Stimulated activated CD8-positive, alpha-beta memory T cell treated with anti-CD3 and anti-CD28 coated beads, Interleukin-4, amount 100 ng/mL, for 1 hour (primary cell): Measurements from ENCODE around the gene SLC25A22.

Source experiments
- DNase-seq, 2 donors: peaks; one replicate each; pipeline ENCODE4 v3.0.0-alpha.2; 2020; ENCODE audit warnings: low read depth in 2 of 2, low spot score in 1 of 2

SLC25A22 gene

DNA sequence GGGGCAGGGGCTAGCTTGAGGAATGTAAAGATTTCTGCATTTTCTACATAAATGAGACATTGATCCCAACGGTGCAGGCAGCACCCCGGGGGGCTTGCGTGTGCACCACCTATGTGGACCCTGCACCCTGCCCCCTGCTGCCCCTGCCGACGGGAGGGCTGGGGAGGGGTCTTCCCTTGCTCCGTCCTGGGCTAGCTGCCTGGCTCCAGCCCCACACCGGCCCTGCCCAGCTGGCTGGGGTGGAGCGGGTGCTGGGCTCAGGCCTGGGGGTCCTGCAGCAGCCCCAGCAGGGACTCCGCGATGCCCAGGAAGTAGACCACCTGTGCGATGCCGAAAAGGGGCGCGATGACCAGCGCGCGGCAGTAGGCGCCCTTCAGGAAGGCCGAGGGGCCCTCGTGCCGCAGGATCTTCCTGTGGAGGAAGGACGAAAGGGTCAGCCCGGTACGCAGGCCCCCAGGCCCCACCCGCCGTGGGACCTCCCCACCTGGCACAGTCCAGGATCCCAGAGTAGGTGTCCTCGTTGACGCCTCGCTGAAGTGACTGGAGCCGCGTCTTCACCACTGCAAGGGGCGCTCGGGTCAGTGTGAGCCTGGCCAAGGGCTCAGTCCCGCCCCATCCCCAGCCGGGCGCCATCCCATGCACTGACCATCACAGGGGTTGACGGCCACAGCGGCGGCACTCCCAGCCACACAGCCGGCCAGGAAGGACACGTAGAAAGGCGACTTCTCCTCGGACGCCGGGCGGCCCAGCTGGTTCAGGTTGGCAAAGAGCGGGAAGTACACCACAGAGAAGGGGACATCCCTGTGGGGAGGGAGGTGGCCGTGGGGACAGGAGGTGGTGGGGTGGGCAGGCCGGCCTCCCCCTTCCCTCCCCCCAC is 6.2 kb downstream of the SLC25A22 start:
- no peak for DNase-seq

DNA sequence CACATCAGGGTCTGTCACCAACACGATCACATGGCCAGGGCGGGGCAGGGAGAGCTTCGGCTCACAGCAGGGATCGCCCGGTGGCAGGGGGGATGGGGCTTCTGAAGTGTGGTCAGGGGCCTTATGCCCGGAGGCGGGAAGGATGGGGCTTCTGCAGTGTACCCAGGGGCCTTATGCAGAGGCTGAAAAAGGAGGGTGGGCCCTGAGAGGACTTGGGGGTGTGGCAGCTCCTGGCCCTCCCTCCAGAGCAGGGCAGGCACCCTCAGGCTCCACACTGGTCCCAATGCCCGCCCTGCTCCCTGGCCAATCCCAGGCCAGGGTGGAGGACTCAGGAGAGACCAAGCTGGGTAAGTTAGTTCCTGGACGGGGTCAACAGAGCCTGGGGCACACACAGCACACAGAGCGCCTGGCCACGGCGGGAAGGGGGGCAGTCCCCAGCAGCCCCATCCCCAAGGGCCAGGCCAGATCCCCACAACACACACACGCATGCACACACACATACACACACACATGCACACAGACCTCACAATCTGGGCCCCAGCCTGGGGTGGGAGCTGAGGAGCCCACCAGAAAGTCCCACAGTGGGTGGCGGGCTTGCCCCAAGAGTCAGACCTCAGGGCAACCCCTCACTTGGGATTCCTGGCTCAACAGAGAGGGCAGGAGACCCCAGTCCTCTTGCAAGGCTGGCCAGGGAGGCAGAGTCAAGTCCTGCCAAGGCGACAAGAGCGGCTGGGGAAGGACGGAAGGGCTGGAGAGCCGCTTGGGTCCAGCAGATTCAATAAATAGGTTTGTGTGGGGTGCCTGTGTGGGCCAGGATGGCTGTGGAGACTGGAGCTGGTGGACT is 7.1 kb downstream of the SLC25A22 start:
- no peak for DNase-seq

DNA sequence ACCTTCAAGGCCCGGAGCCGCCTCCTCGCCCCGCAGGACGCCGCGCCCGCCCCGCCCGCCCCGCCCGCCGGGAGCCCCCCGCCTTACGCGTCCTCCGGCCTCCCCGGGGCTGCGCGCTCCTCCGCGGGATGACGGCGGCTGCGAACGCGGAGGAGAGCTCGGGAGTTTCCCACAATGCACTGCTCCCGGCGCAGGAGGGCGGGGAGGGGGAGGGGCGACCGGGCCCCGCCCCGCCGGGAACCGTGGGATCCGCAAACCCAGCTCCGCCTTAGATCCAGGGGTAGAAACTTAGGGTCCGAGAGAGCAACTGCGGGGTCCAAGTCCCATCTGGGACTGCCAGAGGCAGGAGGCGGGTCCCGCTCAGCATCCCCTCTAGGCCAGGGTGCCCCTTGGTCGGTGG is 8.1 kb downstream of the SLC25A22 start, which contains the start of gene CEND1:
CEND1 (minus strand) TSS at position 148 of the 400 bp plus-strand sequence. CDS start 1,514 bp downstream, outside the sequence.
- no peak for DNase-seq

DNA sequence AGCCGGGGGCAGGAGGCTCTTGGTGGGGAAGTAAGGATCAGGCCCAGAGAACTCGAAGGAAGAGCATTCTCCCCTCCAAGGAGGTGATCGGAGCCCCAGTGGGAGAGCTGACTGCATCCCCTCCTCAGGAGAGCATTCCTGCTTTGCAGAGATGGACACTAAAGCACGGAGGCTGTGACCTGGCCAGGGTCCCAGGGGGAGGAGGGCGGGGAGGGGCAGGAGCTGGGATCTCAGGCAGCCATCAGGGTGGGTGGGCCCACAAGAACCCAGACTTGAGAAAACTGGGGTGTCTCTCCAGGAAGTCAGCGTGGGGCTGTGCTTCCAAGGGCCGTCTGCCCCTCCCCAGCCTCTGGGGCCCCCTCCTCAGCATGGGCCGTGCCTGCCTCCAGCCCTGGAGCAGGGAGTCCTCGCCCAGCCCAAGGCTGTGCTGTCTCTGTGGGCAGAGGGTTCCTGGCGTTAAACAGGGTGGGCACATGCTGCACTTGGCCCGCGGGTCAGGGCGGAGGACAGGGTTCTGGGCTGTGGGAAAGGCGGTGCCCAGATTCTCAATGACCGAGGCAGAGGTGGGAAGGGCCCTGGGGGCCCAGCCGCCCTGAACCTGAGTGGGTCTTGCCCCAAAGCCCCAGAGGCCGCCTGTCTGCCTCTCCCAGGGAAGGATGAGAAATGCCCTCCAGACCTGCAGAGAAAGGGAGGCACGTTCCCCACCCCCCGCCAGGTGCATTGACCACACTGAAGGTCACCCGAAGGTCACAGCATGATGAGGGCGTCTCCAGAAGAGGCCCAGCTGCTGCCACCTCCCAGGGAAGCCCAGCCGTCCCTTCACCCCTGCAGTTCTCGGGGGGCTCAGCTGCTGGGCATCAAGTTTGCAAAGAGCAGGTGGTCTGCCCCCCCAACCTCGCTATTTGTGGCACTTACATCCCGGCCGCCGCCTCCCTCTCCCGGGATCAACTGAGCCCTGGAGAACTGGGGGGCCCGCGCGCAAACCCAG is 8.8 kb downstream of the SLC25A22 start:
- DNase-seq, result no peak

DNA sequence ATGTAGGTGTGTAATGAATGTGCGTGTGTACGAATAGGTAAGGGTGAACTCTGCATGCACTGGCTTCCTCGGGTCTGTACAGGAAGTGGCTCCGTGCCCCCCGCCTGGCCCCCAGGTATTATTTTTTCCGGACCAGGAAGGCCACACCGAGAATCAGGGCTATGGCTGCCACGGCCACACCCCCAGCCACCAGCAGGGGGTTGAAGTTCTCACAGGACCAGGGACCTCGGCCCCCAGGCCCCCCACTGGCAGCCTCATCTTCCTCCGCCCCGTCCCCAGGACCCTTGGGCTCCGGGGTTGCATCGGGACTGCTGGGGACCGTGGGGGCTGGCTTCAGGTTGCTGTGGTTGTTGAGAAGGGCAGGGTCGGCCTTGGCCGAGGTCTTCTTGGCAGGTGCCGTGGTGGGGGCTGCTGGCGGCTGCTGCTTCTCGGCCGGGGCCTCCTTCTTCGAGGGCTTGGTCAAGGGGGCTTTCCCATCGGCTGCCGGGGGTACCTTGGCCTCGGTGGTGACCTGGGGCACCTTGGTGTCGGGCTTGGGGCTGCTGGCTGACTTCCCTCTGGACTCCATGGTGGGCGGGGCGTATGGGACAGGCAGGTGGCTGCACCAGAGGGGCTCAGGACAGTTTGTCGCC is 10.0 kb downstream of the SLC25A22 start:
- no peak for DNase-seq

DNA sequence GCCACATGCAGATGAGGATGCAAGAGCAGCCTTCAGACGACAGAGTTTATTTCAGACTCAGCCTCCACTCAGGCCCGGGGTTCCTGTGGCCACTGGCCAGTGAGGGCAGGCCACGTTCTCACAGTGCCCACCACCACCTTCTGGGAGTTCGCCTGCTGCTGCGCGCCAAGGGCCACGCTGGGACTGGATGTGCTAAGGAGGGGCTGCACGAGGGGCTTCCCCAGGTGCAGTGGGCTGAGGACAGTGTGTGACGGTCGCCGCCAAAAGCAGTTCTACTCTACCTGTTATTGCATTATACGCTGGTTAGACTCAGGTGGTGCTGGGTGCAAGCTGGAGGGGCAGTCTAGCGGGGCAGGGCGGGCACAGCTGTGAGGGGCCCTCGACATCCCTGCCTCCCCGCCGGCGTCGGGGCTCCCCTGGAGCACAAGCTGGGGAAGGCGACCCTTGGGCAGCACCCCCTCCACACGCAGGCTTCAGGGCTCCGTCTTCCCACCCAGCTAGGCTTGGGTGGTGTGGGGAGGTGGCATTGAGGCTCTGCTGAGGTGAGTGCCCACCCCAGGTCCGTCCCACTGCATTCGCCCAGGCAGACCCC is 10.9 kb downstream of the SLC25A22 start:
- no peak for DNase-seq

DNA sequence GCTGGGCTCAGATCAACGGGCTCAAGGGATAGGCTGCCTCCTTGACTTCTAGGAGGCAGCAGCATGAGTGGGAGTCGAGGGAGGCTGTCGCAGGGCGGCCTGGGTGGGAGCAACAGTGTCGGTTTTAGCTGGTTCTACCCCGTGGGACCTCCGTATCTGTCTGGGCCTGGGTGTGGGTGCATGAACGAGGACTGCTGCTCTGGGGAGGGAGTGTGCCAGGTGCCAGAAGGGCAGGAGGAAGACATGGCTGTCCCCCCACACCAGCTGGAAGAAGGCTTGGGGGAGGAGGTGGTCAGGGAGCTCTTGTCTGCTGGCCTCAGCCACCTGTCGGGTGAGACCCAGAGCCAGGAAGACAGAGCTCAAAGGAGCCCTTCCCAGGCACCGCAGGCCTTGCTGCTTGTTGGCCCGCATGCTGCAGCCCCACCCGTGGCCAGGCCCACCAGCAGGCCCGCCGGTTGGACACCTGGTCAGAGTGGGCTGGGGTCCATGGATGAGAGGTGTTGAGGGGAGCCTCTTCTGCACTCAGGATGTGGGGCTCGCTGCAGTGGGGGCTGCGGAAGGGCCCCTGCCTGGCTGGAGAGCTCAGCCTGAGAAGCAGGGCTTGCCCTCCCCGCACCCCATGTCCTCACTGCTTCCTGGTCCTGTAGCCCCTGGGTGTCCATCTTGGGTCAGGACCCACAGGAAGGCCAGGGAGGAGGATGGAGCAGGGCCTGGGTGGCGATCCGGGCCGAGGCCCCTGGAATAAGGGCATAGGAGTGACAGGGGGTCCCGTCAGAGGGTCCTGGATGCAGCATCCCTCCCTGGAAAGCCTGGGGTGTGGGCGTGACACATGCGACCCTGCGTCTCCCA is 11.6 kb downstream of the SLC25A22 start:
- DNase-seq, result no peak

DNA sequence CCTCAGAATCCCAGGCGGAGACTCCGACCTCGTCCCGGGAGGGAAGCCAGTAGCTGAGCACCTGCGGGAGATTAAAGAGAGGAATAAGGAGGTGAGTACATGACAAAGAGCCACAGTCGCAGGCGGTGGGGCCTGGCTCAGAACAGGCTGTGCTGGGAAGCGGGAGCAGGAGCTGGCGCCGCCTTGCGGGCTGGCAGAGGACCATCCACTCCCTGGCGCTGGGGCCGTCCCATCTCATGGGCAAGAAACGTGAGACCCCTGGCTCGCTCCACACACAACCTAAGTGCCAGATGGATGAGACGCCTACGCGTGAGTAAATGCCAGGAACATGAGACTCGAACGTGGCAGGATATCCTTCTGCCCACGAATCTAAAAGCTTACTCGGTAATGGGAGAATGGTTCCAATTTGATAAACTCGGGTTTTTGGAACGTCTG is 14.5 kb downstream of the SLC25A22 start:
- no peak for DNase-seq

DNA sequence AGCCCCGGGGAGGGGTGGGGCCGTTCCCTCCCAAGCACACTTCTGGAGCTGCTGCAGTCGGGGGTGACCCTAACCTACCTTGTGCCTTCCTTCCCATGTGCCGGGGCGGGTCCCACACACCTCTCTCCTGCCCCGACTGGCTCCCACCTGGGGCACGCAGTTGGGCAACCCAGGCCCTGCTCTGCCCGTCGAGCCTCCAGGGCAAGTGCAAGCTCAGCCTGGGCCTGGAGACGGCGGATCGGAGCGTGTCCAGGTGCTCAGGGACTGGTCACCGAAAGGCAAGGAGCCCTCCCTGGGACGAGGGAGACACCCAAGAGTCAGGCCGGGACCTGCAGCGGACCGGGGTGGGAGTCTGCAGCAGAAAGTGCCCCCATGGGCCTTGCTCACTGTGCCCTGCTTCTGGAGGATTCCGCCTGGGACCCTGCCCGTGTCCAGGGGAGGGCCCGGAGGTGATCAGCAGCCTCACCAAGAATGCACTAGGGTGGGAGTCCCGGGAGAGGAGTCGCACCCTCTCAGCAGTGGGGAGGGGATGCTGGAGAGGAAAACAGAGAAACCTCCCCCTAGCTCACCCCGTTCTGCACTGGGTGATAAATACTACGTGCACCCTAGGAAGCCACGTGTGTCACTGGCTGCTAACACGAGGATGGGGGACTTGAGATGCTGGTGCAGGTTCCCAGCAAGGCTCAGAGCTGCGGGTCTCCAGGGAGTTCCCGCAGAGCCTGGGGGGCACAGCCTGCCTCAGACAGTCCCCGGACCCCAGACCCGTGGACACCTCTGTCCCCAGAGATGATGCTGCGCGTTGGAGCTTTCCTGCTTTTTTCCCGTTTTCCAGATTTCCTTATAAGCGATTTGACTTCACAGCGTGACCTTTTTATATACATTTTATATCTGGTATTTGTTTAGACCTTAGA is 15.6 kb downstream of the SLC25A22 start:
- DNase-seq, result no peak

DNA sequence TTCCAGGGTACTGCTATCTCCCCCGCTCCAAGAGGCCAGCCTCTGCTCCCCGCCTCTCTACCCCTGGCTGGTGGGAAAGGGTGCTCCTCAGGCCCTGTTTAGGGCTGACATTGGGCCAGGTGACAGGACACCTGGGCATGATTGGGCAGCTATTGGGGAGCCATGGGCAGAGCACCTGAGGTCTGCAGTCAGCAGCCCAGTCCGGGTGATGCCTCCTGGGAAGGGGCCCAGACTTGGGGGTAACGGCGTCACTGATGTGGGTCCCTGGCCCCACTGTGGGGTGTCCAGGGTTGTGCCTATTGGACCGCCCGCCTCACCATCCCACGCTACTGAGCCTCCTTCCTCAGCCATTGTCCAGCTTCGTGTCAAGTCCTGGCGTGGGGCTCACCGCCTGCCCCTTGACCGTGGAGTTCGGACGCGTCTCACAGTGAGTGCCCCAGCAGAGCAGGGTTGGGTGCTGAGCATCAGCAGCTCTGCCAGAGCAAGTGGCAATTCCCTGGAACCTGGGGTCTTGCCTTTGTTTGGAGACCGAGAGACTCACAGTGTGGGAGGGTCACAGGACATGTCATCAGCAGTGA is 18.0 kb downstream of the SLC25A22 start:
- DNase-seq, result no peak

DNA sequence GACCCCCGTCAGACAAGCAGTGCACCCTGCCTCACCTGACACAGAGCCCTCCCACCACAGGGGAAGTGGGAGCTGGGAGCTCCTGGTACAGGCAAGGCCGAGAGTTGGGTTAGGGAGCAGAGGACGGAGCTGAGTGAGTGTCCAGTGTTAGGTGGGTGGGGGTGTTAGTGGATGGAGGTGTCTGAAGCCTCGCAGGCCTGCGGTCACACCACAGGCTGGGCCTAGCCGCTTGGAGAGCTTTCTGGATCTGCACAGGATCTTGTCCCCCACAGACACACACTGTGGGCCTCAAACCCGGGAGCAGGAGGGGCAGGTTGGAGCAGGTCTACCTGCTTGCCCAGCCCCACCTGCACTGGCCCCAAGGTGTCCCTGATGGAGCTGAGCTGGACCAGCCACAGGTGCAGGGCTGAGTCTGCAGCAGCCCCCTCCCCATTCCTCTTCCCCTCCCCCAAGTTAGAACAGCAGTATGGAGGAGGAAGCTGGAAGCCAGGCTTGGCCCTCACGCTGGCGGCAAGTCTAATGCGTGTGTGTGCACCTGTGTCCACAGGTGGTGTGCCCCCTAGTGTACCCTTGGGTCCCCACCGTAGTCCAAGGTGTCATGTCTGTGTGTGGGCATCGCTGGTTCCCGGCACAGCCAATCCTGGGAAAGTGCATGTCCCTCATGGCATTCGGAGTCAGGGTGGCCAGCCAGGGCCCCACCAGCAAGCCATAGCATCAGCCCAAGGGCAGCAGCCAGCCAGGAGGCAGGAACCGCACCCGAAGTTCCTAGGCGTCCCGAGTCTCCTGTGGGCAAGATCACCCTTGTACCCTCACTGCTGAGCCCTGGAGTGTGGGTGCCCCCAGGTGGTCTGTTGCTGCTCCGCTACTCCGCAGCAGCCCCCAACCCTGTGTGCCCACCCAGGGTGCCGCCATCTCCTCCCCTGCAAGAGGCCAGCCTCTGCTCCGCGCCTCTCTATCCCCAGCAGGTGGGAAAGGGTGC is 18.8 kb downstream of the SLC25A22 start:
- no peak for DNase-seq

DNA sequence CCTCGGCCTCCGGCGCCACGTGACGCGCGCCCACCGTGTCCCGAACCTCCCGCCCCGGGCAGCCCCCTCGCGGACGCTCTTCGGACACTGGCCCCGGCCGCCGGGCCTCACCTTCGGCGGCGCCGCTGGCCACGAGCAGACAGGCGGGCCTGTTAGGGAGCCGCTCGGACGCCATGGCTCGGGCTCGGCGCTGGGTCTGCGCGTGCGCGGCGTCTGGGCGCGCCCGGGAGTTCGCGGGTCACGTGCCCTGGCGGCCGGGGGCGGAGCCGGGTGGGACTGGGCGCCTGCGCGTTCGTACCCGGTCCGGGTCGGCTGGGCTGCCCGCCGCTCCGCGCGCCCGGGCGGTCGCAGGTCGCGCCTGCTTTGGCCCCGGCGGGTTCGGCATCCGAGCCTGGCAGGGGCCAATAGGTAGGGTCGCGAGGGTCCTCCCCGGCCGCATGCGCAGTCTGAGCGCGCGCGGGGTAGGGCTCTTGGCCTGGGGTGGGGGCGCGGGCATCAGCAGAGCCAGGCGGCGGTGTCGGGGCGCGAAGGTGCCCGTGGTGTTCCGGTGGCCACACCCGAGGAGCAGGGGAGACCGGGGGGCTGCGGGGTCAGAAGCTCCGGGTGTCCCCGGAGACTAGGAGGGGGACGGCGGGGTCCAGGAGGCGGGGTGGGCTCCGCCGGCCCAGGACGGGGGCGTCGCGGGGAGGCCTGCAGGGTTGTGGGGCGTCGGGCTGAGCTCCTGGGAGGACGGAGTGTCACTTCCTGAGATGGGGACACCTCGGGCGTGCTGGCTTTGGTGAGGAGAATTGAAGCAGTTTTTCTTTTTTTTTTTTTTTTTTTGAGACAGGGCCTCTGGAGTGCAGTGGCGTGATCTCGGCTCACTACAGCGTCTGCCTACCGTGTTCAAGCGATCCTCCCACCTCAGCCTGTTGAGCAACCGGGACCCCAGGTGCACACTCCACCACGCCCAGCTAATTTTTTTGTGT is 20.5 kb downstream of the SLC25A22 start, which contains the start of gene GATD1:
GATD1 (minus strand) TSS at position 200 of the 968 bp plus-strand sequence; CDS start at position 175, 25 bp downstream.
- peak; percentile 72 to 87 for DNase-seq

DNA sequence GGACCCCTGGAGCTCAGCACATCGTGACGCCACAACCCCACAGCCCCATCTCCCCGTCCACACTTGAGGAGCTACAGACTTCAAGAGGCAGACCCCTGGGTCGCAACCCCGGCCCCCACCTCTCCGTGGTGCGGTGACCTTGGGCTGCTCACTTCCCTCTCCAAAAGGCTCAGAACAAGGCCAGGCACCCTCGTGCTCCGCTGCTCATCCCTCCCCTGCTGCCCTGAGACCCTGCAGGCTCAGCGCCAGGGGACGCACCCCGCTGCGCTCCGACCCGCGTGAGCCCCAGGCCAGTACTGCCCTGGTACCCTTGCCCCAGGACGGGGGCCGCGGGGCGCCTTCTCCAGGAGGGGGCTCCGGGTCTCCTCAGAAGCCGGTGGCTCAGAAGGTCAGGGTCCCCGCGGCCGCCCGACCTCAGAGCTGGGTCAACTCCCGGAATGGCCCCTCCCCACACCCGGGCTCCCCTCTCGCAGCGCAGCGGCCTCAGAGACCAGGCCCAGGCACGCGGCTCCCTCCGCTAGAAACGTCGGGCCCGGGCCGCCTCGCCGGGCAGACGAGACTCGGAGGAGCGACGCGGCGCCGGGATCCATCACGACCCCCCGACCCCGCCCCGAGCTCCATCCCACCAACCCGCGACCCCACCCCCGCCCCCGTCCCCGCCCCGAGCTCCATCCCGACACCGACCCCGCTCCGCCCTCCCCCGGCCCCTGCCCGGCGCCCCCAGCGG is 21.4 kb downstream of the SLC25A22 start:
- DNase-seq, result no peak

DNA sequence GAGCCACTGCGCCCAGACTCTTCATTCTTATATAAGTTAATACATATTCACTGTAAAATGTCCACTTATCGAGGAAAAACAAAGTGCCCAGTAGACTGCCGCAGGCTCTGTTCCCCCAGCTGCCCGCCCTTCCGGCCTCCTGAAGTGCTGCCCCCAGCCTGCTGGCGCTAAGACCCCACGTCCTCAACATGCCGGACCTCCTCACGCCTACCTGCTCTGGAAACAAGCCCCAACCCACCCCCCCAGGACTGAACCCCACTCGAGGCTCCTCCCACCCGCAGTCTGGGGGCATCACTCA is 21.9 kb downstream of the SLC25A22 start:
- no peak for DNase-seq
